Liver (tissue), 9 donors: ENCODE measurements around the gene ENOX1. TPM values are rescaled to one million over a fixed set of nuclear protein-coding genes. Genes with fewer than 3 reads are reported as not detected.

Source experiments
- DNase-seq: peaks from one replicate; pipeline ENCODE4 v3.0.0-alpha.2; 2017; ENCODE audit warnings: low spot score
- H3K27ac ChIP-seq, 2 donors: one replicate each; pipeline ENCODE4 v1.7.0; 2013; ENCODE audit warnings: inconsistent platforms in 2 of 2, low read length in 2 of 2, control low read depth in 1 of 2, low read depth in 1 of 2, mild to moderate bottlenecking in 1 of 2
- H3K27me3 ChIP-seq, 4 donors: one replicate each; pipeline versions ENCODE4 v1.6.1 to v1.7.0; 2013; ENCODE audit warnings: low read length in 3 of 4, inconsistent platforms in 1 of 4, mild to moderate bottlenecking in 1 of 4, moderate library complexity in 1 of 4; ENCODE audit not compliant: control insufficient read depth in 4 of 4, insufficient read depth in 4 of 4
- H3K36me3 ChIP-seq, 4 donors: one replicate each; pipeline versions ENCODE4 v1.6.1 to v1.7.0; 2013; ENCODE audit warnings: low read length in 3 of 4, mild to moderate bottlenecking in 3 of 4, low read depth in 1 of 4, moderate library complexity in 1 of 4; ENCODE audit not compliant: control insufficient read depth in 4 of 4, insufficient read depth in 3 of 4
- H3K4me1 ChIP-seq, 4 donors: one replicate each; pipeline versions ENCODE4 v1.6.1 to v1.7.0; 2013; ENCODE audit warnings: low read length in 3 of 4, mild to moderate bottlenecking in 3 of 4, moderate library complexity in 1 of 4; ENCODE audit not compliant: control insufficient read depth in 4 of 4, insufficient read depth in 4 of 4
- H3K4me3 ChIP-seq, 3 donors: one replicate each; pipeline versions ENCODE4 v1.6.1 to v1.7.0; 2013; ENCODE audit warnings: low read length in 3 of 3, control low read depth in 1 of 3, low read depth in 1 of 3, mild to moderate bottlenecking in 1 of 3
- H3K9ac ChIP-seq, 2 donors: one replicate each; pipeline ENCODE4 v1.7.0; 2013; ENCODE audit warnings: low read length in 2 of 2, mild to moderate bottlenecking in 2 of 2, moderate library complexity in 2 of 2, control low read depth in 1 of 2, low read depth in 1 of 2
- H3K9me3 ChIP-seq, 4 donors: one replicate each; pipeline versions ENCODE4 v1.6.1 to v1.7.0; 2013; ENCODE audit warnings: low read length in 3 of 4; ENCODE audit not compliant: control insufficient read depth in 4 of 4
- EGR1 ChIP-seq, 2 donors: IDR thresholded peaks; 2 replicates each; pipeline ENCODE4 v1.6.1; 2016 to 2018; ENCODE audit warnings: antibody characterized with exemption in 2 of 2, low read depth in 2 of 2
- FOXA1 ChIP-seq: IDR thresholded peaks from 2 replicates; pipeline ENCODE4 v1.6.1; 2016; ENCODE audit warnings: antibody characterized with exemption
- HNF4A ChIP-seq, 2 donors: conservative IDR thresholded peaks; 2 replicates each; pipeline ENCODE4 v1.6.1; 2016; ENCODE audit warnings: antibody characterized with exemption in 2 of 2, mild to moderate bottlenecking in 2 of 2
- NR2F2 ChIP-seq: IDR thresholded peaks from 2 replicates; pipeline ENCODE4 v1.6.1; 2016; ENCODE audit warnings: antibody characterized with exemption
- RAD21 ChIP-seq, 2 donors: IDR thresholded peaks; 2 replicates each; pipeline ENCODE4 v1.6.1; 2016; ENCODE audit warnings: antibody characterized with exemption in 2 of 2, mild to moderate bottlenecking in 2 of 2
- REST ChIP-seq: IDR thresholded peaks from 2 replicates; pipeline ENCODE4 v1.6.1; 2016; ENCODE audit warnings: antibody characterized with exemption, mild to moderate bottlenecking
- RXRA ChIP-seq, 2 donors: IDR thresholded peaks; 2 replicates each; pipeline ENCODE4 v1.6.1; 2017 to 2018; ENCODE audit warnings: antibody characterized with exemption in 2 of 2, mild to moderate bottlenecking in 1 of 2
- SP1 ChIP-seq: IDR thresholded peaks from 2 replicates; pipeline ENCODE4 v1.6.1; 2018; ENCODE audit warnings: antibody characterized with exemption, mild to moderate bottlenecking
- TAF1 ChIP-seq: conservative IDR thresholded peaks from 2 replicates; pipeline ENCODE4 v1.6.1; 2016; ENCODE audit warnings: antibody characterized with exemption, mild to moderate bottlenecking
- ZBTB33 ChIP-seq: IDR thresholded peaks from 2 replicates; pipeline ENCODE4 v1.6.1; 2016; ENCODE audit warnings: antibody characterized with exemption
- WGBS: extraction: QIAGEN DNeasy Blood & Tissue Kit; methylation state at CpG from one replicate; pipeline ENCODE4 v1.1.7; 2013; 5-methylcytosine and 5-hydroxymethylcytosine counted together
- polyA plus RNA-seq, 2 donors: library from polyadenylated mRNA; stranded (reverse) in 1 of 2; unstranded in 1 of 2; fragments of 200-250 nt in 1 of 2; fragments of >200 nt in 1 of 2; fragmentation: Nextera tagmentation in 1 of 2; extraction: Ambion mirVana in 1 of 2; gene quantifications; one replicate each; pipeline versions ENCODE4 v1.2.1 to v1.2.3, GENCODE V29; 2013 to 2015
- total RNA-seq, 2 donors: library from RNA; depleted of rRNA; stranded (reverse); fragments of >200 nt; gene quantifications; one replicate each; pipeline ENCODE4 v1.2.3, GENCODE V29; 2014
- TF ChIP-seq, protein P1 (sequence below): IDR thresholded peaks from 2 replicates; pipeline ENCODE4 v1.6.1; 2016; ENCODE audit warnings: antibody characterized with exemption
- TF ChIP-seq, protein P2 (sequence below): fragments of 150-350 bp; IDR thresholded peaks from 2 replicates; pipeline ENCODE4 v1.5.1; 2017; ENCODE audit warnings: improper control_type of control experiment, low read depth, low read length; ENCODE audit not compliant: missing input control
- TF ChIP-seq, protein P3 (sequence below): IDR thresholded peaks from 2 replicates; pipeline ENCODE4 v1.6.1; 2016; ENCODE audit warnings: antibody characterized with exemption
- donor health status: healthy.
- donor health status: healthy.
- donor health status: healthy.
- donor health status: healthy.
- donor health status: healthy.

Gene ENOX1
- total and polyA plus RNA-seq, 4 donors: 0.02 to 0.33 (median 0.08) TPM; not detected in 1

GRCh38 chr13:43243711-43244110, 543.1 kb downstream of the ENOX1 start:
- no peaks in the 10 kb centered on the region for H3K36me3 ChIP-seq
- no peak overlapping the region for H3K9ac ChIP-seq
- no peak for DNase-seq
- H3K27ac ChIP-seq: no peak overlapping the region
- no peak for TF ChIP-seq SP1
- H3K4me1 ChIP-seq: no peaks in the 10 kb centered on the region
- no peaks in the 10 kb centered on the region for H3K27me3 ChIP-seq
- H3K9me3 ChIP-seq: no peaks in the 10 kb centered on the region
- 58% methylated on average over 2 of the region's 2 CpGs for WGBS
- no peak overlapping the region for H3K4me3 ChIP-seq

GRCh38 chr13:43242040-43242439, 544.7 kb downstream of the ENOX1 start:
- Histone ChIP-seq H3K27ac (no peak overlapping the region), H3K9ac (no peak overlapping the region), H3K9me3 (no peaks in the 10 kb centered on the region), H3K4me1 (no peaks in the 10 kb centered on the region), H3K36me3 (no peaks in the 10 kb centered on the region), H3K27me3 (no peaks in the 10 kb centered on the region), H3K4me3 (no peak overlapping the region)
- no peak for DNase-seq
- WGBS: 36% methylated on average over 1 of the region's 1 CpG
- TF ChIP-seq, protein P1, sequence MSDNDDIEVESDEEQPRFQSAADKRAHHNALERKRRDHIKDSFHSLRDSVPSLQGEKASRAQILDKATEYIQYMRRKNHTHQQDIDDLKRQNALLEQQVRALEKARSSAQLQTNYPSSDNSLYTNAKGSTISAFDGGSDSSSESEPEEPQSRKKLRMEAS: no peak
- TF ChIP-seq RAD21 (IDR thresholded peaks at IDR 0.05): no peak
- TF ChIP-seq REST: no peak
- TF ChIP-seq, protein P2, sequence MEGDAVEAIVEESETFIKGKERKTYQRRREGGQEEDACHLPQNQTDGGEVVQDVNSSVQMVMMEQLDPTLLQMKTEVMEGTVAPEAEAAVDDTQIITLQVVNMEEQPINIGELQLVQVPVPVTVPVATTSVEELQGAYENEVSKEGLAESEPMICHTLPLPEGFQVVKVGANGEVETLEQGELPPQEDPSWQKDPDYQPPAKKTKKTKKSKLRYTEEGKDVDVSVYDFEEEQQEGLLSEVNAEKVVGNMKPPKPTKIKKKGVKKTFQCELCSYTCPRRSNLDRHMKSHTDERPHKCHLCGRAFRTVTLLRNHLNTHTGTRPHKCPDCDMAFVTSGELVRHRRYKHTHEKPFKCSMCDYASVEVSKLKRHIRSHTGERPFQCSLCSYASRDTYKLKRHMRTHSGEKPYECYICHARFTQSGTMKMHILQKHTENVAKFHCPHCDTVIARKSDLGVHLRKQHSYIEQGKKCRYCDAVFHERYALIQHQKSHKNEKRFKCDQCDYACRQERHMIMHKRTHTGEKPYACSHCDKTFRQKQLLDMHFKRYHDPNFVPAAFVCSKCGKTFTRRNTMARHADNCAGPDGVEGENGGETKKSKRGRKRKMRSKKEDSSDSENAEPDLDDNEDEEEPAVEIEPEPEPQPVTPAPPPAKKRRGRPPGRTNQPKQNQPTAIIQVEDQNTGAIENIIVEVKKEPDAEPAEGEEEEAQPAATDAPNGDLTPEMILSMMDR: no peak
- TF ChIP-seq NR2F2: no peak
- no peak for TF ChIP-seq ZBTB33

DNA sequence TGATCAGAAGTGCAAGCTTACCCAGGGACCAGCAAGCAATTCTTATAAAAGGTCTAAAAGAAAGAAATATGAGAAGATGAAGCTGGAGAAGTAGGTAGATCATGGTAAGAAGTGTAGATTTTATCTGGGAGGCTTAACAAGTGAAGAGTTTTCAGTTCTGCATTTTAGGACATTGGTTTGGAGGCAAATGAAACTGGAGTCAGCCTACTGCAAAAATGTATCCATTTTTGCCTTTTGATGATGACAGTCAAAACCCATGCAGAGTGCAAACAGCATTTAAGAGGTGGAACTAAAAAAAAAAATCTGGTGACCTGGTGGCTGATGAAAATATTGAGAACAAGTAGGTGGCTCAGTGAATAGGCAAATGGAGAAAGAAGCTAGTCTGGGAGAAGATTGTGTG, 546.5 kb downstream of the ENOX1 start:
- Histone ChIP-seq H3K27ac (no peak overlapping the region), H3K36me3 (no peaks in the 10 kb centered on the region)
- DNase-seq: no peak
- TF ChIP-seq RAD21 (IDR thresholded peaks at IDR 0.05) (no peak), ZBTB33 (no peak), EGR1 (IDR thresholded peaks at IDR 0.05; ENCODE audit: low read depth in 2 of 2) (no peak), RXRA (IDR thresholded peaks at IDR 0.05) (no peak), TAF1 (no peak), SP1 (no peak), REST (no peak), HNF4A (conservative IDR thresholded peaks at IDR 0.05) (no peak), NR2F2 (no peak), FOXA1 (no peak)
- TF ChIP-seq, protein P3, sequence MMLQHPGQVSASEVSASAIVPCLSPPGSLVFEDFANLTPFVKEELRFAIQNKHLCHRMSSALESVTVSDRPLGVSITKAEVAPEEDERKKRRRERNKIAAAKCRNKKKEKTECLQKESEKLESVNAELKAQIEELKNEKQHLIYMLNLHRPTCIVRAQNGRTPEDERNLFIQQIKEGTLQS: no peak
- TF ChIP-seq, protein P1: no peak

More for the DNA sequence above, 546.5 kb downstream of the ENOX1 start:
- H3K4me3 ChIP-seq: no peak overlapping the region
- H3K9me3 ChIP-seq: no peaks in the 10 kb centered on the region
- no peak overlapping the region for H3K9ac ChIP-seq
- no peaks in the 10 kb centered on the region for H3K4me1 ChIP-seq
- H3K27me3 ChIP-seq: peaks cover 0 to 3% (median 0%) of the 10 kb centered on the region in 4 donors
